IMR-90 (cell line): ENCODE measurements around the gene PPP4C.

Experiments used
- CTCF ChIP-seq: conservative IDR thresholded peaks from 2 replicates; pipeline ENCODE4 v1.5.1; 2012; ENCODE audit warnings: mild to moderate bottlenecking, low read depth, low read length, improper control_type of control experiment
- FOS ChIP-seq: fragments of 150-350 bp; IDR thresholded peaks from 2 replicates; pipeline ENCODE4 v1.6.1; 2016; ENCODE audit warnings: low read depth, low read length
- POLR2A ChIP-seq: IDR thresholded peaks from 2 replicates; pipeline ENCODE4 v1.6.1; 2012; ENCODE audit warnings: mild to moderate bottlenecking, low read depth, low read length
- RCOR1 ChIP-seq: IDR thresholded peaks from 2 replicates; pipeline ENCODE4 v1.6.1; 2012; ENCODE audit warnings: mild to moderate bottlenecking, low read length, improper control_type of control experiment; ENCODE audit not compliant: insufficient replicate concordance

GRCh38 chr16:30127993-30128392 is 52.2 kb downstream of the PPP4C start:
- TF ChIP-seq CTCF (no peak), RCOR1 (no peak), FOS (no peak), POLR2A (no peak)
